GM23338 (cell line): ENCODE measurements around the gene ADGRG2. TPM values are rescaled to one million over a fixed set of nuclear protein-coding genes. Genes with fewer than 3 reads are reported as not detected.

Experiments
- ATAC-seq: fragments of 200-7000 bp; cut with Tn5 transposase; 3 replicates; pipeline ENCODE4 v1.9.1; 2020
- DNase-seq: peaks from one replicate; pipeline ENCODE4 v3.0.0-alpha.2; 2015; ENCODE audit warnings: low spot score
- H2AFZ ChIP-seq: fragments of 200-600 bp; sonication (generic); 2 replicates; pipeline ENCODE4 v1.8.0; 2016; ENCODE audit warnings: antibody characterized with exemption, mild to moderate bottlenecking, moderate library complexity
- H3F3A ChIP-seq: fragments of 200-600 bp; sonication (generic); replicated peaks from 2 replicates; pipeline ENCODE4 v1.8.0; 2017; ENCODE audit warnings: antibody characterized with exemption, mixed run types, low read depth
- H3K27ac ChIP-seq: fragments of 200-600 bp; sonication (generic); 2 replicates; pipeline ENCODE4 v1.6.1; 2016; ENCODE audit warnings: low read depth
- H3K27me3 ChIP-seq: fragments of 200-600 bp; sonication (generic); 2 replicates; pipeline ENCODE4 v1.8.0; 2016; ENCODE audit warnings: mild to moderate bottlenecking, mixed run types, moderate library complexity; ENCODE audit not compliant: insufficient read depth
- H3K36me3 ChIP-seq: fragments of 200-600 bp; sonication (generic); 2 replicates; pipeline ENCODE4 v1.8.0; 2016; ENCODE audit warnings: mild to moderate bottlenecking; ENCODE audit not compliant: insufficient read depth
- H3K4me1 ChIP-seq: fragments of 200-600 bp; sonication (generic); 2 replicates; pipeline ENCODE4 v1.8.0; 2016; ENCODE audit warnings: mild to moderate bottlenecking, moderate library complexity; ENCODE audit not compliant: insufficient read depth
- H3K4me2 ChIP-seq: fragments of 200-600 bp; sonication (generic); 2 replicates; pipeline ENCODE4 v1.7.1; 2017; ENCODE audit warnings: mixed run types
- H3K4me3 ChIP-seq: fragments of 200-600 bp; sonication (generic); 2 replicates; pipeline ENCODE4 v1.6.1; 2016; ENCODE audit warnings: mixed run types
- H3K79me2 ChIP-seq: fragments of 200-600 bp; sonication (generic); replicated peaks from 2 replicates; pipeline ENCODE4 v1.8.0; 2017; ENCODE audit warnings: mild to moderate bottlenecking; ENCODE audit not compliant: insufficient read depth
- H3K9me2 ChIP-seq: fragments of 200-600 bp; sonication (generic); 2 replicates; pipeline ENCODE4 v1.8.0; 2017; ENCODE audit not compliant: insufficient read depth
- H4K20me1 ChIP-seq: fragments of 200-600 bp; sonication (generic); replicated peaks from 2 replicates; pipeline ENCODE4 v1.8.0; 2017; ENCODE audit warnings: mild to moderate bottlenecking; ENCODE audit not compliant: insufficient read depth
- H3K27ac Mint-ChIP-seq: 2 replicates; pipeline ENCODE4 v1.8.0; 2020; ENCODE audit warnings: inconsistent platforms, mild to moderate bottlenecking, moderate library complexity, mixed read lengths
- H3K27me3 Mint-ChIP-seq: 3 replicates; pipeline ENCODE4 v1.8.0; 2022; ENCODE audit warnings: low read depth, mild to moderate bottlenecking, moderate library complexity, mixed read lengths, inconsistent platforms; ENCODE audit not compliant: insufficient read depth, poor library complexity
- H3K36me3 Mint-ChIP-seq: 3 replicates; pipeline ENCODE4 v1.8.0; 2021; ENCODE audit warnings: low read depth, mild to moderate bottlenecking, inconsistent platforms, moderate library complexity, mixed read lengths
- H3K4me1 Mint-ChIP-seq: 3 replicates; pipeline ENCODE4 v1.8.0; 2020; ENCODE audit warnings: mild to moderate bottlenecking, inconsistent platforms, mixed read lengths
- H3K4me3 Mint-ChIP-seq: 3 replicates; pipeline ENCODE4 v1.8.0; 2021; ENCODE audit warnings: moderate library complexity, mild to moderate bottlenecking, inconsistent platforms, mixed read lengths
- H3K9me3 Mint-ChIP-seq: 3 replicates; pipeline ENCODE4 v1.8.0; 2020; ENCODE audit warnings: moderate library complexity, mild to moderate bottlenecking, inconsistent platforms, mixed read lengths
- CREB1 ChIP-seq: fragments of 250-450 bp; sonication (Bioruptor Pico); IDR thresholded peaks from 2 replicates; pipeline ENCODE4 v1.5.0; 2020; ENCODE audit warnings: low read depth, mild to moderate bottlenecking, moderate library complexity
- CTCF ChIP-seq, 2 experiments: fragments of 200-600 bp in 1 of 2; sonication (generic) in 1 of 2; conservative IDR thresholded peaks; 2 replicates each; pipeline versions ENCODE4 v1.5.1 to v1.6.1; 2016 to 2017; ENCODE audit warnings: antibody characterized with exemption in 2 of 2, low read depth in 2 of 2, mild to moderate bottlenecking in 2 of 2, moderate library complexity in 1 of 2
- ETS1 ChIP-seq: IDR thresholded peaks from 2 replicates; pipeline ENCODE4 v1.6.1; 2016; ENCODE audit warnings: antibody characterized with exemption
- EZH2 ChIP-seq: fragments of 200-600 bp; sonication (generic); IDR thresholded peaks from one replicate; pipeline ENCODE4 v1.8.0; 2017; ENCODE audit warnings: antibody characterized with exemption, mild to moderate bottlenecking, low read depth; ENCODE audit not compliant: unreplicated experiment
- EZH2phosphoT487 ChIP-seq: fragments of 200-600 bp; sonication (generic); IDR thresholded peaks from one replicate; pipeline ENCODE4 v1.8.1; 2018; ENCODE audit warnings: antibody characterized with exemption; ENCODE audit not compliant: unreplicated experiment
- JUNB ChIP-seq: IDR thresholded peaks from one replicate; pipeline ENCODE4 v1.6.1; 2016; ENCODE audit warnings: antibody characterized with exemption; ENCODE audit not compliant: unreplicated experiment
- NANOG ChIP-seq: IDR thresholded peaks from 2 replicates; pipeline ENCODE4 v1.6.1; 2016; ENCODE audit warnings: antibody characterized with exemption, borderline replicate concordance
- POLR2AphosphoS5 ChIP-seq: IDR thresholded peaks from 2 replicates; pipeline ENCODE4 v1.6.1; 2016; ENCODE audit warnings: antibody characterized with exemption, low read depth
- REST ChIP-seq: IDR thresholded peaks from one replicate; pipeline ENCODE4 v1.6.1; 2018; ENCODE audit warnings: antibody characterized with exemption; ENCODE audit not compliant: unreplicated experiment
- STAT1 ChIP-seq: IDR thresholded peaks from one replicate; pipeline ENCODE4 v1.6.1; 2016; ENCODE audit warnings: antibody characterized with exemption; ENCODE audit not compliant: unreplicated experiment
- ZNF114 ChIP-seq: fragments of 250-450 bp; sonication (Bioruptor Pico); IDR thresholded peaks from 2 replicates; pipeline ENCODE4 v1.5.0; 2020; ENCODE audit warnings: mild to moderate bottlenecking, moderate library complexity
- ZNF331 ChIP-seq: fragments of 250-450 bp; sonication (Bioruptor Pico); IDR thresholded peaks from 2 replicates; pipeline ENCODE4 v1.5.0; 2020; ENCODE audit warnings: low read depth, mild to moderate bottlenecking, moderate library complexity
- polyA plus RNA-seq: library from polyadenylated mRNA; unstranded; fragments of >200 nt; fragmentation: Nextera tagmentation; extraction: Ambion mirVana; gene quantifications from 2 replicates; pipeline ENCODE4 v1.2.1, GENCODE V29; 2016
- total RNA-seq: library from RNA; depleted of rRNA; stranded (reverse); fragments of >200 nt; shearing (Covaris generic); gene quantifications from 2 replicates; pipeline ENCODE4 v1.2.3, GENCODE V29; 2014

Gene ADGRG2
- total and polyA plus RNA-seq, 2 experiments from 2014 or later, result 4.0 to 10.8 TPM

- Histone ChIP-seq H3K9me2 (no peaks in the 10 kb centered on the region), H3K4me2 (no peak overlapping the region), H3K4me1 (no peaks in the 10 kb centered on the region), H2AFZ (no peak overlapping the region), H3K36me3 (no peaks in the 10 kb centered on the region), H3K27ac (no peak overlapping the region), H3K79me2 (no peaks in the 10 kb centered on the region), H3K4me3 (no peak overlapping the region), H4K20me1 (no peaks in the 10 kb centered on the region), H3K27me3 (no peaks in the 10 kb centered on the region), H3F3A (no peaks in the 10 kb centered on the region)
- DNase-seq (no peak), ATAC-seq (no peak)
- Mint-ChIP-seq H3K4me1 (no peaks in the 10 kb centered on the region), H3K9me3 (no peaks in the 10 kb centered on the region; the same call in 2 of the 3 replicates), H3K27ac (no peak overlapping the region), H3K4me3 (no peak overlapping the region), H3K27me3 (no peaks in the 10 kb centered on the region), H3K36me3 (peaks cover 6% of the 10 kb centered on the region; the same call in 1 of the 3 replicates)
- TF ChIP-seq STAT1, result no peak
- TF ChIP-seq JUNB, result no peak
- no peak for TF ChIP-seq CREB1 (CRISPR knock-in tag)
- no peak for TF ChIP-seq ZNF331 (CRISPR knock-in tag)
- no peak for TF ChIP-seq CTCF (conservative IDR thresholded peaks at IDR 0.05; ENCODE audit: low read depth in 2 of 2)
- no peak for TF ChIP-seq EZH2phosphoT487
- TF ChIP-seq POLR2AphosphoS5, result no peak
These were observed 64.4 kb downstream of the ADGRG2 start for GRCh38 chrX:19057856-19058255.

GRCh38 chrX:19049110-19049509 is 73.2 kb downstream of the ADGRG2 start:
- Histone ChIP-seq H3K4me2 (no peak overlapping the region), H3K27ac (no peak overlapping the region), H3K36me3 (no peaks in the 10 kb centered on the region), H3F3A (no peaks in the 10 kb centered on the region), H3K4me3 (no peak overlapping the region), H4K20me1 (no peaks in the 10 kb centered on the region), H2AFZ (no peak overlapping the region), H3K79me2 (no peaks in the 10 kb centered on the region), H3K9me2 (no peaks in the 10 kb centered on the region), H3K27me3 (no peaks in the 10 kb centered on the region), H3K4me1 (no peaks in the 10 kb centered on the region)
- ATAC-seq, result no peak
- Mint-ChIP-seq H3K4me1 (no peaks in the 10 kb centered on the region; the same call in 2 of the 3 replicates), H3K9me3 (no peaks in the 10 kb centered on the region; the same call in 2 of the 3 replicates), H3K27me3 (no peaks in the 10 kb centered on the region), H3K36me3 (peaks cover 4% of the 10 kb centered on the region; the same call in 2 of the 3 replicates), H3K27ac (no peak overlapping the region), H3K4me3 (no peak overlapping the region)
- no peak for DNase-seq
- no peak for TF ChIP-seq NANOG
- TF ChIP-seq ZNF114 (CRISPR knock-in tag), result no peak
- TF ChIP-seq EZH2phosphoT487, result no peak
- no peak for TF ChIP-seq CREB1 (CRISPR knock-in tag)
- no peak for TF ChIP-seq STAT1
- TF ChIP-seq JUNB, result no peak
- TF ChIP-seq EZH2, result no peak
- TF ChIP-seq CTCF (conservative IDR thresholded peaks at IDR 0.05; ENCODE audit: low read depth in 2 of 2), result no peak
- no peak for TF ChIP-seq REST
- no peak for TF ChIP-seq ETS1
